ENCODE measurements around the gene SSB. TPM values are rescaled to one million over a fixed set of nuclear protein-coding genes. Genes with fewer than 3 reads are reported as not detected.

Gene SSB
- total and polyA plus RNA-seq, 9 of the 15 experiments (the other 6 are each of a cell fraction or from before 2014, with no cell fraction given), result 317 to 849 (median 515) TPM

GRCh38 chr2:169782513-169782912, 16.2 kb upstream of the SSB start:
- Histone ChIP-seq H3K27ac (ENCODE audit: extremely low read depth, low read depth, low read length) (no peak overlapping the region), H3K9me3 (replicated peaks; ENCODE audit: control insufficient read depth, insufficient read depth, low read depth, low read length) (no peaks in the 10 kb centered on the region), H4K20me1 (replicated peaks; ENCODE audit: control insufficient read depth, insufficient read depth, low read length) (no peaks in the 10 kb centered on the region), H3K79me2 (ENCODE audit: control insufficient read depth, insufficient read depth, low read length) (no peaks in the 10 kb centered on the region), H2AFZ (ENCODE audit: low read depth, low read length) (no peak overlapping the region), H3K27me3 (ENCODE audit: control insufficient read depth in 2 of 2, insufficient read depth in 2 of 2, low read length in 2 of 2) (no peaks in the 10 kb centered on the region), H3K9me1 (ENCODE audit: control insufficient read depth, insufficient read depth, low read length) (no peaks in the 10 kb centered on the region), H3K4me1 (replicated peaks in 1 of 2; ENCODE audit: control insufficient read depth in 2 of 2, insufficient read depth in 2 of 2, low read length in 2 of 2) (no peaks in the 10 kb centered on the region), H3K36me3 (ENCODE audit: control insufficient read depth, insufficient read depth, low read length) (no peaks in the 10 kb centered on the region), H3K4me2 (ENCODE audit: insufficient read depth, low read length) (no peak overlapping the region), H3K9ac (ENCODE audit: insufficient read depth in 1 of 2, low read depth in 2 of 2, low read length in 2 of 2) (no peak overlapping the region), H3K4me3 (no peak overlapping the region)
- peak; percentile 72 for ATAC-seq
- BruUV-seq (replicated peaks), result no TSS peak
- intact Hi-C loops (cut with micrococcal nuclease), result no loop called here
- 74% methylated on average over 1 of the region's 1 CpG for WGBS (ENCODE audit: insufficient coverage, low coverage, missing lambda C conversion rate)
- CTCF ChIA-PET (ENCODE audit: low intra/inter-chr PET ratio), result no interaction called here
- TF ChIP-seq POLR3A (IDR thresholded peaks at IDR 0.05; ENCODE audit: borderline replicate concordance, extremely low read depth, insufficient read depth, insufficient read length), result no peak
- TF ChIP-seq CTCF (IDR thresholded peaks at IDR 0.05 in 2 of 3, conservative IDR thresholded peaks at IDR 0.05 in 1 of 3; ENCODE audit: insufficient read depth in 2 of 3, low read depth in 1 of 3, low read length in 3 of 3), result peak; percentile 18 to 36 (median 23); a peak in 1 of 6 replicates
- no peak for TF ChIP-seq ZNF75A (CRISPR knock-in tag; IDR thresholded peaks at IDR 0.05)
- TF ChIP-seq RREB1 (CRISPR knock-in tag; IDR thresholded peaks at IDR 0.05), result no peak
- no peak for TF ChIP-seq ATF4 (CRISPR knock-in tag; IDR thresholded peaks at IDR 0.05)
- TF ChIP-seq SIN3B (IDR thresholded peaks at IDR 0.05; ENCODE audit: low read depth), result no peak
- TF ChIP-seq CBX8 (IDR thresholded peaks at IDR 0.05; ENCODE audit: borderline replicate concordance, extremely low read depth, low read depth, low read length, poor library complexity, severe bottlenecking), result no peak
- TF ChIP-seq SPI1 (IDR thresholded peaks at IDR 0.05; ENCODE audit: borderline replicate concordance, low read depth, low read length), result no peak
- DNase-seq (ENCODE audit: extremely low read depth in 1 of 4, low spot score in 3 of 4), result no peak
- no peak for FAIRE-seq
- in situ Hi-C loops (cut with MboI), result no loop called here
- POLR2A ChIA-PET, result interaction anchor here (0.6 to 0.8 kb wide), 2 partner anchors 12 to 36 kb away, joined by 3 to 4 read pairs; no protein-coding TSS in a partner anchor
